ENCODE results near the gene SLC2A11. TPM values are rescaled to one million over a fixed set of nuclear protein-coding genes. Genes with fewer than 3 reads are reported as not detected.
"Not testable (repeated sequence)": the region's sequence is repeated elsewhere in the genome, so short reads cannot be mapped to it uniquely, and the experiment has no call there.

Gene SLC2A11
- total RNA-seq, 4 donors from 2014 or later: 3.2 to 12.5 (median 8.7) TPM

- peak overlapping the region; percentile 83 for H3K4me3 ChIP-seq
- H3K27ac ChIP-seq: peak overlapping the region; percentile 81
- no peaks in the 10 kb centered on the region for H3K27me3 ChIP-seq
- under 1% methylated on average over 14 of the region's 58 CpGs for WGBS
- H3K9me3 ChIP-seq: no peaks in the 10 kb centered on the region
- TF ChIP-seq EP300 (IDR thresholded peaks at IDR 0.05) (no peak), POLR2AphosphoS5 (IDR thresholded peaks at IDR 0.05) (no peak), CTCF (IDR thresholded peaks at IDR 0.05) (no peak), POLR2A (IDR thresholded peaks at IDR 0.05) (no peak)
- H3K36me3 ChIP-seq: no peaks in the 10 kb centered on the region
- peaks cover 24% of the 10 kb centered on the region for H3K4me1 ChIP-seq
- DNase-seq (ENCODE audit: low spot score in 2 of 2): no peak
Observed at GRCh38 chr22:23856721-23857605, 712 bp upstream of the SLC2A11 start.

GRCh38 chr22:23858484-23858815, 775 bp downstream of the SLC2A11 start:
- H3K4me1 ChIP-seq: peaks cover 24% of the 10 kb centered on the region
- H3K27me3 ChIP-seq: no peaks in the 10 kb centered on the region
- peak overlapping the region; percentile 83 for H3K4me3 ChIP-seq
- no peak for DNase-seq (ENCODE audit: low spot score in 2 of 2)
- H3K9me3 ChIP-seq: no peaks in the 10 kb centered on the region
- H3K27ac ChIP-seq: no peak overlapping the region
- TF ChIP-seq POLR2AphosphoS5 (IDR thresholded peaks at IDR 0.05) (no peak), POLR2A (IDR thresholded peaks at IDR 0.05) (no peak), CTCF (IDR thresholded peaks at IDR 0.05) (no peak), EP300 (IDR thresholded peaks at IDR 0.05) (no peak)
- 67% methylated on average over 7 of the region's 7 CpGs for WGBS
- no peaks in the 10 kb centered on the region for H3K36me3 ChIP-seq

- TF ChIP-seq CTCF (IDR thresholded peaks at IDR 0.05) (no peak), POLR2A (IDR thresholded peaks at IDR 0.05) (no peak), EP300 (IDR thresholded peaks at IDR 0.05) (no peak), POLR2AphosphoS5 (IDR thresholded peaks at IDR 0.05) (no peak)
- WGBS: 95% methylated on average over 4 of the region's 4 CpGs
- no peak overlapping the region for H3K27ac ChIP-seq
- no peaks in the 10 kb centered on the region for H3K36me3 ChIP-seq
- H3K27me3 ChIP-seq: no peaks in the 10 kb centered on the region
- no peaks in the 10 kb centered on the region for H3K9me3 ChIP-seq
- H3K4me1 ChIP-seq: peaks cover 24% of the 10 kb centered on the region
- no peak overlapping the region for H3K4me3 ChIP-seq
- no peak for DNase-seq (ENCODE audit: low spot score in 2 of 2)
Observed at GRCh38 chr22:23859201-23859600, 1.5 kb downstream of the SLC2A11 start.

- not testable (repeated sequence) for H3K36me3 ChIP-seq; H3K27ac ChIP-seq; H3K27me3 ChIP-seq; H3K4me3 ChIP-seq; H3K9me3 ChIP-seq; DNase-seq (ENCODE audit: low spot score in 2 of 2)
- 97% methylated on average over 8 of the region's 8 CpGs for WGBS
- peaks cover 24% of the 10 kb centered on the region for H3K4me1 ChIP-seq
Observed at GRCh38 chr22:23860187-23860586, 2.5 kb downstream of the SLC2A11 start.

GRCh38 chr22:23862103-23862502, 4.4 kb downstream of the SLC2A11 start:
- peaks cover 16% of the 10 kb centered on the region for H3K4me1 ChIP-seq
- WGBS: 83% methylated on average over 3 of the region's 3 CpGs
- TF ChIP-seq EP300 (IDR thresholded peaks at IDR 0.05) (no peak), CTCF (IDR thresholded peaks at IDR 0.05) (peak in 1 of 2 donors; percentile 17), POLR2AphosphoS5 (IDR thresholded peaks at IDR 0.05) (no peak), POLR2A (IDR thresholded peaks at IDR 0.05) (no peak)
- H3K9me3 ChIP-seq: no peaks in the 10 kb centered on the region
- no peaks in the 10 kb centered on the region for H3K27me3 ChIP-seq
- H3K27ac ChIP-seq: no peak overlapping the region
- no peak for DNase-seq (ENCODE audit: low spot score in 2 of 2)
- no peak overlapping the region for H3K4me3 ChIP-seq
- H3K36me3 ChIP-seq: no peaks in the 10 kb centered on the region

GRCh38 chr22:23864499-23865154, 7.0 kb downstream of the SLC2A11 start:
- DNase-seq (ENCODE audit: low spot score in 2 of 2); H3K27ac ChIP-seq; H3K9me3 ChIP-seq; H3K4me1 ChIP-seq; H3K4me3 ChIP-seq; H3K27me3 ChIP-seq: not testable (repeated sequence)
- H3K36me3 ChIP-seq: peaks cover 15% of the 10 kb centered on the region
- WGBS: 84% methylated on average over 11 of the region's 11 CpGs

All from suprapubic skin (tissue), 4 donors.